Astrocyte of the spinal cord (primary cell): Measurements from ENCODE around the gene LY6G5B.

Experiments
- DNase-seq: peaks from one replicate; pipeline ENCODE4 v3.0.0; 2011; ENCODE audit warnings: low read depth, low spot score
- H3K4me3 ChIP-seq: 2 replicates; pipeline ENCODE4 v1.5.1; 2011; ENCODE audit warnings: low read depth, mild to moderate bottlenecking, low read length, moderate library complexity
- in situ Hi-C: cut with HindIII; loops from 2 replicates; pipeline ENCODE4 v1.10.0; 2017; ENCODE audit warnings: low sequenced_read_pairs
- TF ChIP-seq, protein P1 (sequence below): IDR thresholded peaks from 2 replicates; pipeline ENCODE4 v1.5.1; 2012; ENCODE audit warnings: low read depth, mild to moderate bottlenecking, low read length, inconsistent platforms

LY6G5B gene

GRCh38 chr6:31683591-31683990 is 13.8 kb downstream of the LY6G5B start:
- in situ Hi-C loops, result no loop called here
- TF ChIP-seq, protein P1, sequence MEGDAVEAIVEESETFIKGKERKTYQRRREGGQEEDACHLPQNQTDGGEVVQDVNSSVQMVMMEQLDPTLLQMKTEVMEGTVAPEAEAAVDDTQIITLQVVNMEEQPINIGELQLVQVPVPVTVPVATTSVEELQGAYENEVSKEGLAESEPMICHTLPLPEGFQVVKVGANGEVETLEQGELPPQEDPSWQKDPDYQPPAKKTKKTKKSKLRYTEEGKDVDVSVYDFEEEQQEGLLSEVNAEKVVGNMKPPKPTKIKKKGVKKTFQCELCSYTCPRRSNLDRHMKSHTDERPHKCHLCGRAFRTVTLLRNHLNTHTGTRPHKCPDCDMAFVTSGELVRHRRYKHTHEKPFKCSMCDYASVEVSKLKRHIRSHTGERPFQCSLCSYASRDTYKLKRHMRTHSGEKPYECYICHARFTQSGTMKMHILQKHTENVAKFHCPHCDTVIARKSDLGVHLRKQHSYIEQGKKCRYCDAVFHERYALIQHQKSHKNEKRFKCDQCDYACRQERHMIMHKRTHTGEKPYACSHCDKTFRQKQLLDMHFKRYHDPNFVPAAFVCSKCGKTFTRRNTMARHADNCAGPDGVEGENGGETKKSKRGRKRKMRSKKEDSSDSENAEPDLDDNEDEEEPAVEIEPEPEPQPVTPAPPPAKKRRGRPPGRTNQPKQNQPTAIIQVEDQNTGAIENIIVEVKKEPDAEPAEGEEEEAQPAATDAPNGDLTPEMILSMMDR, result no peak
- no peak overlapping the region for H3K4me3 ChIP-seq
- no peak for DNase-seq

GRCh38 chr6:31686483-31686882 is 16.7 kb downstream of the LY6G5B start:
- TF ChIP-seq, protein P1, result no peak
- in situ Hi-C loops, result no loop called here

GRCh38 chr6:31687321-31687720 is 17.5 kb downstream of the LY6G5B start:
- DNase-seq, result no peak
- no peak overlapping the region for H3K4me3 ChIP-seq
- TF ChIP-seq, protein P1, result no peak
- in situ Hi-C loops, result no loop called here

More at GRCh38 chr6:31686483-31686882, 16.7 kb downstream of the LY6G5B start:
- H3K4me3 ChIP-seq, result no peak overlapping the region
- DNase-seq, result no peak

GRCh38 chr6:31687860-31688693 is 18.3 kb downstream of the LY6G5B start:
- no peak for DNase-seq
- in situ Hi-C loops, result no loop called here
- H3K4me3 ChIP-seq, result no peak overlapping the region
- TF ChIP-seq, protein P1, result no peak

- TF ChIP-seq, protein P1, result peak; percentile 57
- DNase-seq, result no peak
- no peak overlapping the region for H3K4me3 ChIP-seq
- in situ Hi-C loops, result no loop called here
Observed at GRCh38 chr6:31689249-31690110, 19.7 kb downstream of the LY6G5B start.

DNA sequence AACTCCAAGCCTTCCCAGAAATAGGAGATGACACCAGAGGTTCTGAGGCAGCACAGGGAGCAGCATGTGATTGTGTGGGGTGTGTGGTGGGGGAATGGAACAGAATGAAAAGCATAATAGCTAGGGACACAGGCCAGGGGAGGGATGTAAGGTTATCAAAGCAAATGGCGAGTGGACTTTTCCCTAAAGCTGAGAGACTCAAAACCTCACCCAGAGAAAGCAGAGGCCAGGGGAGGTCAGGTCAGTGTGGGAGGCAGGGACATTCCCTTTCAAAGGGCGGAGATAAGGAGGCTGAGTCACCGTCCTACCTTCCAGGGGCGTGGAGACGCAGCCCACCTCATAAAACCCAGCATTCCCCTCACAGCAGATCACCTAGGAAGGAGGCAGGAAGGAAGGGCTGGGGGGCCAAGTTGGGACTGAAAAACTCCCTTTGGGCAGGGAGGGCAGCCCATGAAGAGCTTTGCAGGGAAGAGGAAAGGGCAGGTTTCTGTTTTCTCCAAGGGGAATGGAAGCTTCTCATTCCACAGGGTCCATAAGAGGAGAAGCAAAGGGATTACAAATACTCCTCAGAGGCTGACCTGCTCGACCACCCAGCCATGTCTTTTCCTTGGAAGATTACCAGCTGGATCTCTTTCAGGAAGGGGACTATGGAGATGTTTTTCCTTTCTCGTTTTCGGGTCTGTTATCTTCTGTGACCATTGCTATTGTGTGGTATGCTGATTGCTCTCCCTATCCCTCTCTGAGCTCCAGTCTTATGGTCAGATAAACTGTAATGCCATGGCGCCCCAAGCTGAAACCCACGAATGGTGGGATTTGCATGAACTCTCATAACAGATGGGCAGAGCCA is 20.7 kb downstream of the LY6G5B start:
- TF ChIP-seq, protein P1, result no peak
- no peak for DNase-seq
- no peak overlapping the region for H3K4me3 ChIP-seq
- in situ Hi-C loops, result no loop called here
